ENCODE data around the gene FRMD8.

Gene FRMD8, protein sequence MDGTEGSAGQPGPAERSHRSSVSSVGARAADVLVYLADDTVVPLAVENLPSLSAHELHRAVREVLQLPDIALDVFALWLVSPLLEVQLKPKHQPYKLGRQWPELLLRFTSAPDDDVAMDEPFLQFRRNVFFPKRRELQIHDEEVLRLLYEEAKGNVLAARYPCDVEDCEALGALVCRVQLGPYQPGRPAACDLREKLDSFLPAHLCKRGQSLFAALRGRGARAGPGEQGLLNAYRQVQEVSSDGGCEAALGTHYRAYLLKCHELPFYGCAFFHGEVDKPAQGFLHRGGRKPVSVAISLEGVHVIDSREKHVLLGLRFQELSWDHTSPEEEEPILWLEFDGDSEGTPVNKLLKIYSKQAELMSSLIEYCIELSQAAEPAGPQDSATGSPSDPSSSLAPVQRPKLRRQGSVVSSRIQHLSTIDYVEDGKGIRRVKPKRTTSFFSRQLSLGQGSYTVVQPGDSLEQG

DNA sequence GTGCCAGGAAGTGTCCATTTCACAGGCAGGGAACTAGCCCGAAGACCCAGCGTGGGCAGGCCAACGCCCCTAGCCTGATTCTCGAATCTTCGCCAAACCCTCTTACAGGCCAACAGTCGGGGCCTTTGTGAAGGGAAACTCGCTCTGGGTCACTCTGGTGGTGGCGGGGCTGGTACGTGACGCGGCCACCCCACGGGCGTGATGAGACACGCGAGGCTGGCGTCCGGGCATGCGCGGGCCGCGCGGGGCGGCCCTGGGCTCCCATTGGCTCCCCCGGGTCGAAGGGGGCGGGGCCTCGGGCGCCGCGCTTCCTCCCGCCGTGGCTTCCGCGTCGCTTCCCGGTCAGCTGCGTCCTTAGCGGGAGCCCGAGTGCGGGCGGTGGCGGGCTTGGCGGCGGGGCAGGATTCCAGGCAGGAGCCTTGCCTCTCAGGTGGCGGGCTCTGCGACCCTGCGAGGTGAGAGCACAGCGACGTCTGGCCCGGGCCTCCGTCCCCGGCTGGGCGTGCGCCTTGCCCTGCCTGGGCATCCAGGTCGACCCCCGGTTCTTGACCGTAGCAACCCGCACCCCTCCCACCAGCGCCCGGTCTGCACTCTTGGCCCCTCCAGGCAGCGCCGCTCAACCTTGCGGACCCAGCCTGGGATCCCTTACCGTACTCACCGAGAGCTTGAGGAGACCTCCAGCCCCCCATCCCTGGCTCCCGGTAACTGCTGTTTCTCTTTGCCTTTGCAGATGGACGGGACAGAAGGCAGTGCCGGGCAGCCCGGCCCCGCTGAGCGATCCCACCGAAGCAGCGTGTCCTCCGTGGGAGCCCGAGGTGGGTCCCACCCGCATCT lies at the start of gene FRMD8:
FRMD8 (plus strand) TSS at position 331 of the 834 bp plus-strand sequence; CDS start at position 731, 400 bp downstream.
- peak; percentile 18 to 96 (median 86) for DNase-seq

DNA sequence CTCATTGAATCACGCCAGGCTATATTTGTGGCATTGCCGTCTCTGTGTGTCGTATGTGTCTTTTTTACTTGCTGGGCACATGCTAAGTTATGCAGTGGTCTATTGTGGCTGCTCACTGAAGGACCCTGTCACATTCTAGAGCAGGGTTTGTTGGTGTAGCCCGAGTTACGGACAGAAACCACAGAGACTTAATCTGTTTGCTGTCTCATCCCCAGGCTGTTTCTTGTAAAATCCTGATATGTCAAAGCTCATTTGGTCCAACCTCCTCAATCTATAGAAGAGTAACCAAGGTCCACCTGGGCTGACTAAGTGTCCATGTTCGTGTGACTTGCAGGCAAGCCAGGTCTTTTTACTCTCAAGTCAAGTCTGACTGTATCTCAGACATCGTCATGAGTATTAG lies 47.8 kb upstream of the FRMD8 start:
- no peak for DNase-seq

DNA sequence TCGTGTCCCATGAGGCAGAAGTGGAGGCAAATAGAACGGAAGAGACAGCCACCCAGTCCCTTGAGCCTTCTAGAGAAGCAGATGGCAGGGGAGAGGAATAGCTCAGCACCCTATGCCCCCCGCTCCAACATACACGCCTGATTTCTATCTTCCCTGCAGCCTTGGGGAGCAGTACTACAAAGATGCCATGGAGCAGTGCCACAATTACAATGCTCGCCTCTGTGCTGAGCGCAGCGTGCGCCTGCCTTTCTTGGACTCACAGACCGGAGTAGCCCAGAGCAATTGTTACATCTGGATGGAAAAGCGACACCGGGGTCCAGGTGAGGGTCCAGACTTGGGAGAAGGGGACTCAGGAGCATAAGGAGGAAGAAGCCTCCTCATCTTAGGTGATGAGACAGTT lies 46.2 kb upstream of the FRMD8 start:
- DNase-seq: peak in 10 of 56 donors; percentile 14 to 50 (median 32)

GRCh38 chr11:65341856-65342255 lies 44.6 kb upstream of the FRMD8 start:
- no peak for DNase-seq

DNA sequence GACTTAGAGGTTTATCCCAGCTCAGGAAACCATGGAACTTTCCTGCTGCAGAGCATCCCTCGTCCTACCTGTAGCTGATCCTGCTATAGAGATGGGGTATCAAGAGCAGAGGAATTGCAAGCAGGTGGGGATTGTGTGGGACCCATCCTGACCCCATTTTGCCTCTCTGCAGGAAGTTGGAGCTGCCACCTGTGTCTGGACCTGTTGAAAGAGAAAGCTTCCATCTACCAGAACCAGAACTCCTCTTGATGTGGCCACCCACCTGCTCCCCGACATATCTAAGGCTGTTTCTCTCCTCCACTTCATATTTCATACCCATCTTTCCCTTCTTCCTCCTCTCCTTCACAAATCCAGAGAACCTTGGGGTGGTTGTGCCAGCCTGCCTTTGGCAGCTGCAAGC lies 34.9 kb upstream of the FRMD8 start:
- DNase-seq: no peak

- DNase-seq: no peak
Observed at GRCh38 chr11:65352783-65353182, 33.7 kb upstream of the FRMD8 start.

GRCh38 chr11:65353376-65353775 lies 33.1 kb upstream of the FRMD8 start:
- no peak for DNase-seq

- DNase-seq: peak in 12 of 56 donors; percentile 36 to 65 (median 58)
Observed at GRCh38 chr11:65353900-65354264, 32.6 kb upstream of the FRMD8 start.

DNA sequence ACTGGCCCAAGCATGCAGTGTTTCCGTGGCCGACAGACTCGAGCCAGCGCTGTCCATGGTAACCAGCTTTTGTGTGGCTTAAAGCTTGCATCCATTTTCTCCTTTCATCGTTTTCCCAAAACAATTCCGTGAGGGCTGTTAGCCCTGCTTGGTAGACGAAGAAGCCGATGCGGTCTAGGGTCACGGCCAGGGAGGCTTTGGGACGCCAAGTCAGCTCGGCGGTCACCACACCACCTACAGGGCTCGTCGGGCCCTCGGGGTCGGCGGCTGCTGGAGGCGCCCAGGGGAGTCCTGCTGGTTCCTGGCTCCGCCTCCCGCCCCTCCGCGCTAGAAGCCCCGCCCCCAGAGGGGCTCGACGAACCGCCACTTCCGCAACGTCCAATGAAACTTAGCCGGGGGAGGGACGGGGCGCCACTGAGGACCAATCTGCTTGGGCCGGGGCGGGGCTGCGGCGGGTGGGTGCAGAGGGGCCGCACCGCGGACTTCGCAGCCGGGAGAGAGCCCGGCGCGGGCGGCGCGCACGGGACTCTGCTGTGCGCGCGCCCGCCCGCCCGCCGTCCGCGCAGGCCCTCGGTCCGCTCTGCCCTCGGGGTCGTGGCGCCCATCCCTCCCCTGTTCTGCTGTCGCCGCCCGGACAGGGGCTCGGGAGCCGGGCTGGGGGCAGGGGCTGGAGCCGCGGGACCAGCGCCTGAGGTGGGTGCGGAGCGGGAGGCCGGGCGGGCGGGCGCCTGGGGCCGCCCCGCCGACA lies 32.0 kb upstream of the FRMD8 start, which contains the start of gene TIGD3:
TIGD3 (plus strand) TSS at position 487 of the 748 bp plus-strand sequence. CDS start 1,058 bp downstream, outside the sequence.
- peak; percentile 51 to 98 (median 94) for DNase-seq

DNA sequence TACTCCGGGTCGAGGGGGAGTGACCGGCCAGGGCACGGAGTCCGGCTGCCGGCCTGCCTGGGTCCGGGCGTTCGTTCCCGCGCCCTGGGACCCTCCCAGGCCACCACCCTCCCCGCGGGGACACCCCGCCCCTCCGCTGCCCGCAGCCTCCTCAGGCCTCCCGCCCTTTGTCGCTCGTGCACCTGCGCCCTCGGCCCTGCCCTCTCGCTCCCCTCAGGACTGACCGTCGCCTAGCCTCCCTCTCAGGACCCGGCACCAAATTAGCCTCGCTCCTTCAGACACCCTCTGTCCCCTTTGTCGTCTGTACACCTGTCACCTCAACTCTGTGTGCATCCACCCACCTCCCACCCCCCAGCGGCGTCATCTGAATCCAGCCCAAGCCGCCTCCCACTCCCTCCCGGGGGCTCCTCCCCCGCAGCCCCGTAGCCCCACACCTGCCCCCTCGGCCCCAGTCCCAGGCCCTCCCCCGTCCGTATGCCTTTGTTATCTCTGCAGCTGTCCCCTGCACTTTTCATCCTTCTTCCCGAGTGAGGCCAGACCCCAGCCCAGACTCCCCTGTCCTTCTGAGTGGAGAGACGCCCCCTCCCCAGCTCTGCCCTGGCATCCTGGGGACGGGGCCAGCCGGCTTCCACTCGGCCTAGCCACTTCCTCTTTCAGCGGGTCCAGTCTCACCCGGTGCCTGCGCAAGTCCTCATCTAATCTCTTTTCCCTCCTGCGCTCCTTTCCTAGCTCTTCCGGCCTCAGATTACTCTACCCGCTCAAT lies 31.2 kb upstream of the FRMD8 start:
- DNase-seq: peak in 4 of 56 donors; percentile 18 to 69 (median 36)

DNA sequence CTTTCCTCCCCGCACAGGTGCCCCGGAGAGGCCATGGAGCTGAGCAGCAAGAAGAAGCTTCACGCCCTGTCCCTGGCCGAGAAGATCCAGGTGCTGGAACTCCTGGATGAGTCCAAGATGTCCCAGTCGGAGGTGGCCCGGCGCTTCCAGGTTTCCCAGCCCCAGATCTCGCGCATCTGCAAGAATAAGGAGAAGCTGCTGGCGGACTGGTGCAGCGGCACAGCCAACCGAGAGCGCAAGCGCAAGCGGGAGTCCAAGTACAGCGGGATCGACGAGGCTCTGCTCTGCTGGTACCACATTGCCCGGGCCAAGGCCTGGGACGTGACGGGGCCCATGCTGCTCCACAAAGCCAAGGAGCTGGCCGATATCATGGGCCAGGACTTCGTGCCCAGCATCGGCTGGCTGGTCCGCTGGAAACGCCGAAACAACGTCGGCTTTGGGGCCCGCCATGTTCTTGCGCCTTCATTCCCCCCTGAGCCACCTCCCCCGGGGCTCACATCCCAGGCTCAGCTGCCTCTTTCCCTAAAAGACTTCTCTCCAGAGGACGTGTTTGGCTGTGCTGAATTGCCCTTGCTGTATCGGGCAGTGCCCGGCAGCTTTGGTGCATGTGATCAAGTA lies 30.6 kb upstream of the FRMD8 start:
- peak in 9 of 56 donors; percentile 8 to 39 (median 20) for DNase-seq

DNA sequence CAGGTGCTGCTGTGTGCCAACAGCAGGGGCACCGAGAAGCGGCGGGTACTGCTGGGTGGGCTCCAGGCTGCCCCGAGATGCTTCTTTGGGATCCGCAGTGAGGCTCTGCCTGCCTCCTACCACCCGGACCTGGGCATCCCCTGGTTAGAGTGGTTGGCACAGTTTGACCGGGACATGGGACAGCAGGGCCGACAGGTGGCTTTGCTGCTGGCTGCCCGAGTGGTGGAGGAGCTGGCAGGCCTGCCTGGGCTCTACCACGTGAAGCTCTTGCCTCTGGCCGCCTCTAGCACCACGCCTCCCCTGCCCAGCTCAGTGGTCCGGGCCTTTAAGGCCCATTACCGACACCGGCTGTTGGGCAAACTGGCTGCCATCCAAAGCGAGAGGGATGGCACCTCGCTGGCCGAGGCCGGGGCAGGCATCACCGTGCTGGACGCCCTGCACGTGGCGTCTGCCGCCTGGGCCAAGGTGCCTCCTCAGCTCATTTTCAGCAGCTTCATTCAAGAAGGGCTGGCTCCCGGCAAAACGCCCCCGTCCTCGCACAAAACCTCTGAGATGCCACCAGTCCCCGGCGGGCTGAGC lies 30.0 kb upstream of the FRMD8 start:
- no peak for DNase-seq

- DNase-seq: no peak
Observed at GRCh38 chr11:65357856-65358356, 28.5 kb upstream of the FRMD8 start.

GRCh38 chr11:65362320-65362931 lies 24.0 kb upstream of the FRMD8 start:
- no peak for DNase-seq

DNA sequence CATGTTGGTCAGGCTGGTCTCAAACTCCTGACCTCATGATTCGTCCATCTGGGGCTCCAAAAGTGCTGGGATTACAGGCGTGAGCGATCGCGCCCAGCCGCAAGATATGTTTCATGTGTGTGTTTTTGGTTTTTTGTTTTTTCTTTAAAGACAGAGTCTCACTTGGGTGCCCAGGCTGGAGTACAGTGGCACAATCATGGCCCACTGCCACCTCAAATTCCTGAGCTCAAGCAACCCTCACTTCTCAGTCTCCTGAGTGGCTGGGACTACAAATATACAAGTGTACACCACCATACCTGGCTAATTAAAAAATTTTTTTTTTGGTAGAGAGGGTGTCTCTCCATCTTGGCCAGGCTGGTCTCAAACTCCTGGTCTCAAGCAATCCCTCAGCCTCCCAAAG lies 23.5 kb upstream of the FRMD8 start:
- DNase-seq: no peak

DNA sequence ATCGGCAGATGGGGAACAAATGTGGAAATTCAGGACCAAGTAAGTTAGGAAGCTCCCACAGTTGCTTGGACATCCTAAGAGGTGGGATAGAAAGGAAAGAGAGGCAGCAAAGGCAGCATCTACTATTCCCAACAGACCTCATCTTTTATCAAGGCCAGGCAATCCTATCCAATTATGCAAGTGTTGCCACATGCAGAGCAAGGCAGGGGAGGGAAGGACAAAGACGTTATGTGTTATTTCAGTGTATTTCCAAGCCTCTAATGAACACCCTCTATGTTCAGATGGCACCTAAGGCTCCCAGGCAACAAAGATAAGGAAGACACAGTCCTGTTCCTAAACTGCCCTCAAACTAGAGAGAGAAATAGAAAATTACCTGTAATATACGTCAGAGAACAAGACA lies 22.7 kb upstream of the FRMD8 start:
- DNase-seq: no peak

DNA sequence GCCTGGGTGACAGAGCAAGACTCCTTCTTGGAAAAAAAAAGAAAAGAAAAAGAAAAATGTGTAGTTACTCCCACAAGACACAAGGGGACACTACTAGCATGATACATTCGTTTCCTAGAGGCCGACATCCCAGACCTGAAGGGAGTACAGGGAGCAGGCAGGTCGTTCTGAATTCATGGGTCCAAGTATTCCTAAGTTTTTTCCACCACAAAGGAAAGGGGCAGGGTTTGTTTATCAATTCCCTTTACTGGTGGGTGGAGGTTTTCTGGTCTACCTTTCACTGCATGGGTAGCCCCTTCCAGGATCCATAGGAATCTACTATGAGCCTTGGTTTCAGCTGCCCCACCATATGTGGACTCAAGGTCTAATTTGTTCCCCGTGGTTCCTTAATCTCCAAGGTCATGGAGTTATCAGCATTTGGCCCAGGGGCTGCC lies 20.1 kb upstream of the FRMD8 start:
- DNase-seq: peak in 10 of 56 donors; percentile 10 to 40 (median 19)

DNA sequence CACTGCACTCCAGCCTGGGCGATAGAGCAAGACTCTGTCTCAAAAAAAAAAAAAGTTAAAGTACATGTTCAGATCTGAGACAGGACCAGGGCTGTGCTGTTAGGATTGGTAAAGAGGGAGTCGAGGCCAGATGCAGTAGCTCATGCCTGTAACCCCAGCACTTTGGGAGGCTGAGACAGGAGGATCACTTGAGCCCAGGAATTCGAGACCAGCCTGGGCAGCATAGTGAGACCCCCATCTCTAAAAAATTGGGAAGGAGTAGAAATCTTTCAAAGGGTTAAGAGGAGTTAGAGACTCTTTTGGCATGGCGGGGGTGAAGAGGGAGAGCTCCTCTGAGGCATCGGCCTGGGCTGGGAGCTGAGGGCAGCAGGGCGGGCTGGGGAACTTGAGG lies 15.8 kb upstream of the FRMD8 start:
- DNase-seq: no peak

All from amygdala (tissue), 56 donors.